Loucy (cell line): ENCODE measurements around the gene ACP1.

ENCODE experiments used
- EZH2phosphoT487 ChIP-seq: fragments of 200-600 bp; IDR thresholded peaks from 2 replicates; pipeline ENCODE4 v1.6.1; 2018; ENCODE audit warnings: antibody characterized with exemption, mild to moderate bottlenecking, moderate library complexity, borderline replicate concordance
- TF ChIP-seq, protein P1 (sequence below): fragments of 200-600 bp; sonication (generic); conservative IDR thresholded peaks from 2 replicates; pipeline ENCODE4 v1.5.1; 2014; ENCODE audit warnings: mild to moderate bottlenecking, antibody characterized with exemption, low read length

DNA sequence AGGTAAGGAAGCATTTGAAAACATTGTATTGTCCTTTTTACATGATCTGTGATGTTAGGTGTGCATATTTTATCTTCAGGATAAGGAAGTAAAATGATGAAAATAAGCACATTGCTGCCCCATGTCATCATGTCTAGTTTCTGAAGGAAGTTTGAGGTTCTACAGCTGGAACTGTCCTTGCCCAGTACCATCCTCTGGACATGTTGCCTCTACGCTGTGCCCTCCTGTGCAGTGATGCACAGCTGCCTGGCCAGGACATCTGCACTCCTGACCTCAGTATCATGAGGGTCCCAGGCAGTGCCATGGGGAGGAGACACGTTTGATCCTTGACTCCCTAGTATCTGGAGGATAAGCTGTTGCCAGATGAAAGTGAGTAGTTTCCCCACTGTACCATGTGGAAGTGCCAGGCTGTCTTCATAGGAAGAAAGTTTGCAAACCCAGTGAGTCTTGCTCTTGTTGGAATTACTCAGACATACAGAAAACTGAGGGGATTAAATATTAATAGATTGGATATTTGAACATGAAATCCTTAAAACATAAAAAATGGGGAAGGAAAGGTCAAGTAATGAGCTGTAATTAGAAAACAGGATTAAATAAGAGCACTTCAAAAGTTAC, 13.7 kb downstream of the ACP1 start:
- TF ChIP-seq, protein P1, sequence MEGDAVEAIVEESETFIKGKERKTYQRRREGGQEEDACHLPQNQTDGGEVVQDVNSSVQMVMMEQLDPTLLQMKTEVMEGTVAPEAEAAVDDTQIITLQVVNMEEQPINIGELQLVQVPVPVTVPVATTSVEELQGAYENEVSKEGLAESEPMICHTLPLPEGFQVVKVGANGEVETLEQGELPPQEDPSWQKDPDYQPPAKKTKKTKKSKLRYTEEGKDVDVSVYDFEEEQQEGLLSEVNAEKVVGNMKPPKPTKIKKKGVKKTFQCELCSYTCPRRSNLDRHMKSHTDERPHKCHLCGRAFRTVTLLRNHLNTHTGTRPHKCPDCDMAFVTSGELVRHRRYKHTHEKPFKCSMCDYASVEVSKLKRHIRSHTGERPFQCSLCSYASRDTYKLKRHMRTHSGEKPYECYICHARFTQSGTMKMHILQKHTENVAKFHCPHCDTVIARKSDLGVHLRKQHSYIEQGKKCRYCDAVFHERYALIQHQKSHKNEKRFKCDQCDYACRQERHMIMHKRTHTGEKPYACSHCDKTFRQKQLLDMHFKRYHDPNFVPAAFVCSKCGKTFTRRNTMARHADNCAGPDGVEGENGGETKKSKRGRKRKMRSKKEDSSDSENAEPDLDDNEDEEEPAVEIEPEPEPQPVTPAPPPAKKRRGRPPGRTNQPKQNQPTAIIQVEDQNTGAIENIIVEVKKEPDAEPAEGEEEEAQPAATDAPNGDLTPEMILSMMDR: no peak
- TF ChIP-seq EZH2phosphoT487: no peak
